ENCODE measurements around the gene CPXM1.

The CPXM1 gene

DNA sequence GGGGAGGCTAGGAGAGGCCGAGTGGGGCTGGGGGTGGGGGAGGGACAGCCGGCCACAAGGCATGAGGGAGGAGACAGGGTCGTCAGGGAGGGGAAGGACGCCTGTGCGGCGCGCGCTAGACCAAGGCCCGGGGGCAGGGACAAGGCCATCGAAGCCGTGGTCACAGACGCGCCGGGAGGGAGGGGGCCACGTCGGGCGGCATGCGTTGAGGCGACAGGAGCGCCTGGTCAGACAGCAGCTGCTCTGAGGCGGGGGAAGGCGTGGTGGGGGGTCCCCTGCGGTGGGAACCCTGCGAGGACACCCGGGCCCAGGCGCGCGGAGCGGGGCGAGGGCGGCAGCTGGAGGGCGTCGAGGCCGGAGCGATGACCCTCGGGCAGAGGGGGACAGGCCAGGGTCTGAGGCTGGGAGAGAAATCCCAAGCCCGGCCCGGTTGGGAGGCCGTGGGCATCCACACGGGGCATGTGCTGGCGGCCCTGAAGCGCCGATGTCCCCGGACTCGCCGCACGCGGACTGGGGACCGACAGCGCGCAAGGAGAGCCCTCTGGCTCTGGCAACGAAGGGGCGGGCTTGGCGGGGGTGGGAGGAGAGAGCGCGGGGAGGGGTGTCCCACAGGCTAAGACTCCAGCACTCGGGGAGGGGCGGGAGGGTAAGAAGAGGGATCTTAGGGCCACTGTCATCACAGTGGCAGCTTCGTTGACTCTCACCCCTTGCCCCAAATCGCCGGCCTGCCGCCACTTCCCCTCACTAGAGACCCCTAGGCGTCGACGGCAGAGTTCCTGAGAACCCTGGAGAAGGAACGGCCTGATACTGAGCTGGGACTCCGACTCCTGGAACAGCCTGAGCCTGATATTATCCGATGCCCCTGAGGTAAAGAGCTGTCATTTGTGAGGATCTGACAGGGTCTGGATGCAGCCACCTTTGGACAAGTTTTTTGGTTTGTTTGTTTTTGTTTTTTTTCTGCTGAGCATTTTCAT is 20.8 kb upstream of the CPXM1 start:
- no peak overlapping the region for H3K4me3 ChIP-seq (ENCODE audit: low read depth, low read length)
- TF ChIP-seq, protein P1, sequence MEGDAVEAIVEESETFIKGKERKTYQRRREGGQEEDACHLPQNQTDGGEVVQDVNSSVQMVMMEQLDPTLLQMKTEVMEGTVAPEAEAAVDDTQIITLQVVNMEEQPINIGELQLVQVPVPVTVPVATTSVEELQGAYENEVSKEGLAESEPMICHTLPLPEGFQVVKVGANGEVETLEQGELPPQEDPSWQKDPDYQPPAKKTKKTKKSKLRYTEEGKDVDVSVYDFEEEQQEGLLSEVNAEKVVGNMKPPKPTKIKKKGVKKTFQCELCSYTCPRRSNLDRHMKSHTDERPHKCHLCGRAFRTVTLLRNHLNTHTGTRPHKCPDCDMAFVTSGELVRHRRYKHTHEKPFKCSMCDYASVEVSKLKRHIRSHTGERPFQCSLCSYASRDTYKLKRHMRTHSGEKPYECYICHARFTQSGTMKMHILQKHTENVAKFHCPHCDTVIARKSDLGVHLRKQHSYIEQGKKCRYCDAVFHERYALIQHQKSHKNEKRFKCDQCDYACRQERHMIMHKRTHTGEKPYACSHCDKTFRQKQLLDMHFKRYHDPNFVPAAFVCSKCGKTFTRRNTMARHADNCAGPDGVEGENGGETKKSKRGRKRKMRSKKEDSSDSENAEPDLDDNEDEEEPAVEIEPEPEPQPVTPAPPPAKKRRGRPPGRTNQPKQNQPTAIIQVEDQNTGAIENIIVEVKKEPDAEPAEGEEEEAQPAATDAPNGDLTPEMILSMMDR (IDR thresholded peaks at IDR 0.05; ENCODE audit: low read depth, low read length) = no peak

DNA sequence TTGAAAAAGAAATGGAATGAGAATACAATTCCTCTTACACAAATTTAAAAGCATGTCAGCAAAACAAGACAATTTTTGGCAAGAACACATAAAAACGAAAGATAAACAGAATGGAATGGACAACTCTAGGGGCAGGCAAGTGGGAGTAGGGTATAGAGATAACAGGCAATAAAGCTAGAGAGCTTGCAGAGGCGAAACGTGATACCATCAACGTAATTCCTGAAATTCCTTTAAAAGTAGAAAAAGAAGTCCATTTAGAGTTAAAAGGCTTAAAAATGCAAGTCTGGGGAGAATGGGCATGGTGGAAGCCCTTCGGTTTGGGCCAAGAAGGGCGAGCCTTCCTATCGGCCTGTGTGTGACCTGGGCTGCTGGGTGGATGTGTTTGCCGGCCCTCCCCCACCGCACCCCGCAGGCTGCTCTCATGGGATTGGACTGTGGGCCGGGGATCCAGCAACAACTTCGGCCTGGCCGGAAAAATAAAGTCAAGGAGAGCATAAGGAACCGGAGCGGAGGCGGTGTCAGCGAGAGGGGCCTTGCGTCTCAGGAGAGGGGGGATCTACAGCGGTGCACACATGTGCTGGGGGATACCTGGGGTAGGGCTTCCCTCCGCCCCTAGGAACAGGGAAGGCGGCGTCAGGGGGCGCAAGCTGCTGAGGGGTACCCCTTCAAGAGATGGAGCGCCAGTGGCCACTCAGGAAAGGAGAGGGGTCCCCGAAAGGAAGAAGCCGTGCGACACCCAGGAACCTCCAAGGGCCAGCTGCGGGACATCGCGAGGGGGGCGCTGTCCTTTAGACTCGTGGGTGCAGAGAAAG is 19.9 kb upstream of the CPXM1 start:
- TF ChIP-seq, protein P1 (IDR thresholded peaks at IDR 0.05; ENCODE audit: low read depth, low read length) = no peak
- H3K4me3 ChIP-seq (ENCODE audit: low read depth, low read length) = no peak overlapping the region

DNA sequence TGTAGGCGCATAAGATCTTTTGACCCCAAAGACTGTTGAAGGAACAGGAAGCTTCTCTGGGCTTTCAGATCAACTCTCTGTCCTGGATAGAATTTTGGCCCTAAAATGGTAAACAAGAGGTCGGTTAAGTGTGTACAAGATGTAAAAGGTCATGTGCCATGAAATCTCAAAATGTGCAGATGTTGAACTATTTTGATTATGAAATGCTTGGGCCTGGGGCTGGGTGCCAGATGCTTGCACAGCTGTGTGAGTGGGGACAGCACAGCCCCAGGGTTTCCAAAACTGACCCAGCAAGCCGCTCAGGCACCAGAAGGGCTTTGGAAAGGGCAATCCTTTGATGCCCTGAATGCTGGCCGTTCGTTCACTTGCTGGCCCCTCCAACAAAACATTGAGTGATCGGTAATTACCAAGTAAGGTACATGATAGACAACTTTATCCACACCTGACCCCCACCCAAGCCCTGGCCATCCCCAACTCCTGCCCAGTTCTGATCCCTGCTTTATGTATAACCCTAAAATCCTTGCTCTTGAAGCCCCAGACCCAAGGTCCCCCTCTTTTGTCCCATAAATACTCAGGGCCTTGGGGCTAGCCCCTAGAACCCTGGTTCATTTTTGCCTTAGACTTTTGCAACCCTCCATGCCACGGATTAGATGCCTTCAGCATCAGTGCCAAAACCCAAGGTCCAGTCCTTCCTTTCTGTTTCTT is 17.6 kb upstream of the CPXM1 start:
- TF ChIP-seq, protein P1 (IDR thresholded peaks at IDR 0.05; ENCODE audit: low read depth, low read length) = no peak
- H3K4me3 ChIP-seq (ENCODE audit: low read depth, low read length) = no peak overlapping the region

DNA sequence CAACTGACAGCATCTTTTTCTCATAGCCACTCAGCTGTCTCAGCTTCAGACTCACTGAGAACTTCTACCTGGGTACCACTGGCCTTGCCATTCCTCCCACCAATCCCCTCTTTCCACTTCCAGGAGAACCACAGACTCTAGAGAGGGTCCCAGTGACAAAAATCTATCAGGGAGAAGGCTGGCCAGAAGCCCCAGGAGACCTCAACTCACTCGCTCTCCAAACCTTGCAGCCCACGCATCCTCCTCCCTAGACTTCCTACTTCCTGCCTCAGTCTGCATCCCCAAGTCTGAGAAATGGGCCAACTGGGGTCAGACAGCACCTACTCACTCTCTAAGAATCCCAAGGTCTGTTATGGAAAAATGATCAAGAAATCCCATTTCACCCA is 16.9 kb upstream of the CPXM1 start:
- TF ChIP-seq, protein P1 (IDR thresholded peaks at IDR 0.05; ENCODE audit: low read depth, low read length) = no peak
- H3K4me3 ChIP-seq (ENCODE audit: low read depth, low read length) = no peak overlapping the region

DNA sequence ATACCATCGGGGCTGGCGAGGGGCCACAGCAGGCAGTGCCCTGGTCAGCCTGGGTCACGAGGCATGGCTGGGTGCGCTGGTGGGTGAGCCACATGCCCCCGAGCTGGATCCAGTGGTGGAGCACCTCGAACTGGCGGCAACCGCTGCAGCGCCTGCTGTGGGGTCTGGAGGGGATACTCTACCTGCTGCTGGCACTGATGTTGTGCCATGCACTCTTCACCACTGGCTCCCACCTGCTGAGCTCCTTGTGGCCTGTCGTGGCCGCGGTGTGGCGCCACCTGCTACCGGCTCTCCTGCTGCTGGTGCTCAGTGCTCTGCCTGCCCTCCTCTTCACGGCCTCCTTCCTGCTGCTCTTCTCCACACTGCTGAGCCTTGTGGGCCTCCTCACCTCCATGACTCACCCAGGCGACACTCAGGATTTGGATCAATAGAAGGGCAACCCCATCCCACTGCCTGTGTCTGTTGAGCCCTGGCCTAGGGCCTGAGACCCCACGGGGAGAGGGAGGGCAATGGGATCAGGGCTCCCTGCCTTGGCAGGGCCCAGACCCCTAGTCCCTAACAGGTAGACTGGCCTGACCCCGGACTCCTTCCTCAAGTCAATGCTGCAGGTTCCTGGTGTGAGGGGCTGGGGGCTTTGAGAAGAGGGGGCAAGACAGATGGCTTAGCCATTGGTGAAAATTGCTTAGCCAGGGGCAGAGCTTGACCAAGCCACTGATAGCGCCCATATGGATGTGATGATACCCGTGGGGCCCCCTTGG is 16.3 kb upstream of the CPXM1 start:
- TF ChIP-seq, protein P1 (IDR thresholded peaks at IDR 0.05; ENCODE audit: low read depth, low read length) = no peak
- no peak overlapping the region for H3K4me3 ChIP-seq (ENCODE audit: low read depth, low read length)

DNA sequence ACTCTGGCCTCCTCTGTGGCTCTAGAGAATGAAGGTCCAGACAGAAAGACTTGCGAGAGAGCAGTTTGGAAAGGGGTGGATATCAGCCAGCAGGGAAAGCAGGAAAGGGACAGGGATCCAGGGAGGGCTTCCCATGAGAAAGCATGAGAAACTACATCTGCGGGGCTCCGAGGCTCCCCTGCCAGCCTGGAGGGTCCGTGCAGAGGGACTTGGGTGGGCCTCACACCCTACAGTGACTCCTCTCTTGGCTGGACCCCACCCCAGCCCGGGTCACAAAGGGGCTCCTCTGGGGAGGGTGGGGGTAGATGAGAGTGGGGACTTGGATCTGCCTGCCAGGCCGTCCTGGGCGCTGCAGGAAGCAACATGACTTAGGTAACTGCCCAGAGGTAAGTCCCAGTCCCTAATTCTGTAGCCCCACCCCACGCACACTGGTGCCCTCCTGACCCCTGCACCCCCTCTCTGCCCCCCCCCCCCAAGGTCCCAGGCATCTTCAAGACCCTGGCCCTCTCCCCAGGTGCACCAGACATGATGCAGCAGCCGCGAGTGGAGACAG is 15.7 kb upstream of the CPXM1 start, which contains the start of gene TMEM239:
Gene TMEM239 (plus strand): TSS at position 335 of the 553 bp plus-strand sequence. CDS start 191 bp downstream, at position 526.
- TF ChIP-seq, protein P1 (IDR thresholded peaks at IDR 0.05; ENCODE audit: low read depth, low read length) = no peak

More for the DNA sequence above, 15.7 kb upstream of the CPXM1 start, which contains the start of gene TMEM239:
- H3K4me3 ChIP-seq (ENCODE audit: low read depth, low read length) = no peak within 1 kb of the TSS
